ENCODE data around the gene MRPS22. TPM values are rescaled to one million over a fixed set of nuclear protein-coding genes. Genes with fewer than 3 reads are reported as not detected.

MRPS22 gene
- total RNA-seq, result 10 to 100 TPM; 18.7 to 29.7 TPM

- Histone ChIP-seq H3K27ac (peak within 1 kb of the TSS; percentile 51 to 88 (median 73)), H3K9me3 (no peaks in the 10 kb centered on the region), H3K4me3 (peak within 1 kb of the TSS; percentile 64 to 71), H3K27me3 (no peaks in the 10 kb centered on the region), H3K4me1 (peaks cover 26% of the 10 kb centered on the region), H3K36me3 (replicated peaks in 1 of 2; ENCODE audit: insufficient read depth in 1 of 2, low read depth in 2 of 2) (peaks cover 0 to 5% of the 10 kb centered on the region in 2 donors)
- intact Hi-C loops (cut with DNase I), result no loop called here
- TF ChIP-seq POLR2A (IDR thresholded peaks at IDR 0.05) (peak in 2 of 3 donors; percentile 64 to 66), CTCF (IDR thresholded peaks at IDR 0.05) (no peak)
- ATAC-seq (peak; percentile 97), DNase-seq (peak; percentile 79 to 87 (median 82))
- 0% methylated on average over 10 to 37 of the region's 37 CpGs for WGBS, 2 donors
These were observed at the start of gene MRPS22 for GRCh38 chr3:139343895-139344856. TSS of gene MRPS22 (plus strand) at chr3:139344020. CDS start at chr3:139344027, 7 bp downstream.

- intact Hi-C loops (cut with DNase I), result no loop called here
- ATAC-seq, result no peak
- 80 to 88% methylated on average over 4 to 5 of the region's 5 CpGs for WGBS, 2 donors
These were observed 48.8 kb upstream of the MRPS22 start for GRCh38 chr3:139295040-139295439.

GRCh38 chr3:139296141-139296718 is 47.6 kb upstream of the MRPS22 start:
- Histone ChIP-seq H3K36me3 (replicated peaks in 1 of 2; ENCODE audit: insufficient read depth in 1 of 2, low read depth in 2 of 2) (no peaks in the 10 kb centered on the region), H3K27ac (no peak overlapping the region), H3K4me3 (no peak overlapping the region), H3K4me1 (peaks cover 79% of the 10 kb centered on the region), H3K27me3 (no peaks in the 10 kb centered on the region), H3K9me3 (no peaks in the 10 kb centered on the region)
- intact Hi-C loops (cut with DNase I), result no loop called here
- WGBS, 2 donors, result 73 to 74% methylated on average over 9 of the region's 9 CpGs
- DNase-seq (peak in 3 of 4 donors; percentile 35 to 63 (median 43)), ATAC-seq (no peak)
- TF ChIP-seq POLR2A (IDR thresholded peaks at IDR 0.05) (no peak), CTCF (IDR thresholded peaks at IDR 0.05) (no peak)

More at GRCh38 chr3:139295040-139295439, 48.8 kb upstream of the MRPS22 start:
- DNase-seq, result no peak
- Histone ChIP-seq H3K4me1 (peaks cover 67% of the 10 kb centered on the region), H3K36me3 (replicated peaks in 1 of 2; ENCODE audit: insufficient read depth in 1 of 2, low read depth in 2 of 2) (no peaks in the 10 kb centered on the region), H3K27ac (no peak overlapping the region), H3K27me3 (no peaks in the 10 kb centered on the region), H3K9me3 (no peaks in the 10 kb centered on the region), H3K4me3 (no peak overlapping the region)
- TF ChIP-seq POLR2A (IDR thresholded peaks at IDR 0.05) (no peak), CTCF (IDR thresholded peaks at IDR 0.05) (no peak)

GRCh38 chr3:139297588-139298311 is 46.1 kb upstream of the MRPS22 start:
- no peaks in the 10 kb centered on the region for H3K9me3 ChIP-seq
- ATAC-seq (no peak), DNase-seq (peak; percentile 56 to 77 (median 62))
- H3K27ac ChIP-seq, result peak overlapping the region in 2 of 4 donors; percentile 11 to 39
- intact Hi-C loops (cut with DNase I), result no loop called here
- H3K4me3 ChIP-seq, result no peak overlapping the region
- WGBS, 2 donors, result 74 to 91% methylated on average over 6 of the region's 6 CpGs
- H3K4me1 ChIP-seq, result peaks cover 74% of the 10 kb centered on the region
- no peaks in the 10 kb centered on the region for H3K27me3 ChIP-seq
- no peak for TF ChIP-seq CTCF (IDR thresholded peaks at IDR 0.05)
- no peak for TF ChIP-seq POLR2A (IDR thresholded peaks at IDR 0.05)
- H3K36me3 ChIP-seq (replicated peaks in 1 of 2; ENCODE audit: insufficient read depth in 1 of 2, low read depth in 2 of 2), result no peaks in the 10 kb centered on the region
